C4-2B (cell line): Measurements from ENCODE around the gene RNF150.

Experiments
- CTCF ChIP-seq: fragments of 450-650 bp; conservative IDR thresholded peaks from 2 replicates; pipeline ENCODE4 v1.5.1; 2017; ENCODE audit warnings: mild to moderate bottlenecking
- ZFX ChIP-seq: fragments of 450-650 bp; IDR thresholded peaks from 2 replicates; pipeline ENCODE4 v1.6.1; 2017

GRCh38 chr4:141058591-141059512 lies 74.4 kb downstream of the RNF150 start:
- TF ChIP-seq CTCF (no peak), ZFX (no peak)
